Hepatic stellate cell (primary cell): ENCODE results near the gene MYO1F.
"Not testable (repeated sequence)": the region's sequence is repeated elsewhere in the genome, so short reads cannot be mapped to it uniquely, and the experiment has no call there.

ENCODE experiments used
- DNase-seq: peaks from one replicate; pipeline ENCODE4 v3.0.0; 2011; ENCODE audit warnings: low spot score

The MYO1F gene

DNA sequence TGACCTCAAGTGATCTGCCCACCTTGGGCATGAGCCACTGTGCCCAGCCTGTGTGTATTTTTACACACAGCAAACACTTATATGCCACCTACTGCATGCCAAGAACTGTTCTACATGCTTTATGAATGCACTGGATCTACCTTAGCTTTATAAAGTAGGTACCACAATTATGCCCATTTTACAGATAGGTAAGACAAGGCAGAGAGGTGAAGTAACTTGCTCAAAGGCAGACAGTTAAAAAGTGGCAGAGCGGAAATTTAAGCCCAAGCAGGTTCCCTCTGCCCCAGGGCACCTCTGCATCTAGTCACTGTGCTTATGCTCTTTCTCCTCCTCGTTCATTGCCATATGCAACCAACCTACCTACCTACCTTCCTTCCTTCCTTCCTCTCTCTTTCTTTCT, 22.8 kb upstream of the MYO1F start:
- DNase-seq: no peak

DNA sequence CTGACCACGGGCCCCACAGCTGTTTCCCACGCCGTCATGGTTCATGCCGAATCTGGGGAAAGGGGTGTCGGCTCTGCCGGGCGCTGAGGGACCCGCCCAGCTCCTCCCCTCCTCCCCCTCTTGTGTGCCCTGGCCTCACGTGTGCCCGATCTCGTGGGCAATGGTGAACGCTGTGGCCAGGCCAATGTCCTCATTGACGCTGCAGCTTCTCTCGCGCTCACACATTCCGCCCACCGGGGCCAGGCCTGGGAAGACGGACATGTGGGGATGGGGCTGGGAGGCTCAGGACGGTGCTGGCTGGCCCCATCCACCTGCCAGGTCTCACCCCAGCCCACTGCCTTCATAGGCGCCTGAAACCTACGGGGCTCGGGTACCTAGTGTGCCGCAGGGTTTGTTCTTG, 18.9 kb upstream of the MYO1F start:
- no peak for DNase-seq

DNA sequence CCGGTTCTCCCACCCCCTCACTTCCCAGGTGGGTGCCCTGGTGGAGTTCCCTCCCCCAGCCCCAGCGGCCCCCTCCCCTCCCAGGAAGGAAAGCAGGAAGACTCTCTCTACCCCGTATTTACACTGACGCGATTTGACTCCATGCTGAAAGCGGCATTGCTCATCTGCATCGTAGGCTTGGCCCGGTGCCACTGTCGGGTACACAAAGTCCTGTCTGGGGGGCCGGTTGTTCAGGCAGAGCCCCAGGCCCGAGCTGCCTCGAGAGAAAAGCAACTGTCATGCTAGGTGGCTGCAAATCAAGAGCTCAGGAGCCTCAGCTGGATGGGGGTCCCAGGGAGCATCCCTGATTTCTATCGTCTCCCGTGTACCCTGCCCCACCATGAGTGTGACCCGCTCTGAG, 18.4 kb upstream of the MYO1F start:
- DNase-seq: no peak

DNA sequence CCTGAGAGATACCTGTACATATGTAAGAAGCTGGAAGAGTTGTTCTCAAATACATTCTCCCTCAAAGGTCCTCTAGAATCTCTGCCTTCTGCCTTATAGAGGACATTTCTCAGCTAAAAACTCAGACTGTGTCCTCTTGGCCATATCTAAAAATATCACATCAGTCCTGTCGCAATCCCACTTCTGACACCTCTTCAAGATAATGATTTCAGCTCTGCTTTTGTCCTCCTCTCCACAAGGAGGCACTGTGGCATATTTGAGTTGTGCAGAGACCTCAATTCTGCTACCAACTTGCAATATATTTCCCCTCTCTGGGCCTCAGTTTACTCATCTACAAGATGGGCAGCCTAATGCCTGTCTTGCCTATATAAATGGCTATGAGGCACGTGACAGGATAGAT, 16.7 kb upstream of the MYO1F start:
- DNase-seq: no peak

DNA sequence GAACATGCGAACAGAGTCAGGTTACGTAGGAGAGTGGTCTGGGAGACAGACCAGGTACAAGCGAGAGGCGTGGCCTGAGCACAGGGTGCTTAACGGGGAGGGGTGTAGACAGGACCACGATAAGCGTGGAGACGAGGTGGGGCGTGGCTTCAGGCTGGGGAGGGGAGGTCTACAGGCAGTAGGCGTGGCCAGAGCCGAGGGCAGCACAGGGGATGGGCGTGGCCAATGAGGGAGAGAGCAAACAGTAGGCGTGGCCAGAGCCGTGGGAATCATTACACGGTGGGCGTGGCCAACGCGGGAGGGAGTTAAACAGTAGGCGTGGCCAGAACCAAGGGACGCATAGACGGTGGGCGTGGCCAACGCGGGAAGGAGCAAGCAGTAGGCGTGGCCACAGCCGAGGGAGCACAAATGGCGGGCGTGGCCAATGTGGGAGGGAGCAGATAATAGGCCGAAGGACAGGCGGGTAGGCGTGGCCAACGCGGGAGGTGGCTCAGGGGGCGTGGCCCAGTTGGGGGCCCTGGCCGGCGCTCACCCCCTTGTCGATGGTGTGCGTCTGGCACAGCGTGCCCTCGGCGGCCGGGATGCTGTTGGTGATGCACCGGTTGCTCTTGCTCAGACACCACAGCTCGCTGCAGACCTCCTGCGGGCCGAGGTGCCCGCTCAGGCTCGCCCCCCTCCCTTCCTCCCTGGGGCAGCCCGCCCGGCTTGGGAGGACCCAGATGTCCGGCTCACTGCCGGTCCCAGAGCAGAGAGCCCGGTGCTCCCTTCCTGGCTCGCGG, 15.2 kb upstream of the MYO1F start:
- peak; percentile 85 for DNase-seq

DNA sequence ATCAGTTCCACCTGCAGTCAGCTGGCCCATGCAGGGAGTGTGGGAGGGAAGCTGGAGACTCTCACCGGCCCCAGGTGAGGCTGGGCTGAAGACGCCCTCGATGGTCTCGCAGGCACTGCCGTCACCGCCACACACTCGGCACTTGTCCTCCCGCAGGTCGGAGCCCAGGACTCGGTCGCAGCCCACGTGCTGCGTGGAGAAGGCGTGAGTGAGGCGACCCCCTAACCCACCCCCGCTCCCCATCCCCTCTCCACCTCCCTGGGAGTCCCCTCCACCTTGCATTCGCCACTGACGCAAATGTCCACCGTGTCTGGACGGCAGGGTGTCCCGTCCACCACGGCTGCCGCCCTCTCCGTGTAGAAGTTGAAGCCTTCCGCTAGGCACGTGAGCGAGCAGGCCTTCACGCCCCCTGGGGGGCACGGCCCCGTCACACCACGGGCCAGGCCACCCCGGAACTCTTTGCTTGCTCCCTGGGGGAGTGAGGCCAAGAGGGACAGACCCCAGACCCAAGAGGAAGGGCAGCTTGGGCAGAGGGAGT, 12.0 kb upstream of the MYO1F start:
- no peak for DNase-seq

DNA sequence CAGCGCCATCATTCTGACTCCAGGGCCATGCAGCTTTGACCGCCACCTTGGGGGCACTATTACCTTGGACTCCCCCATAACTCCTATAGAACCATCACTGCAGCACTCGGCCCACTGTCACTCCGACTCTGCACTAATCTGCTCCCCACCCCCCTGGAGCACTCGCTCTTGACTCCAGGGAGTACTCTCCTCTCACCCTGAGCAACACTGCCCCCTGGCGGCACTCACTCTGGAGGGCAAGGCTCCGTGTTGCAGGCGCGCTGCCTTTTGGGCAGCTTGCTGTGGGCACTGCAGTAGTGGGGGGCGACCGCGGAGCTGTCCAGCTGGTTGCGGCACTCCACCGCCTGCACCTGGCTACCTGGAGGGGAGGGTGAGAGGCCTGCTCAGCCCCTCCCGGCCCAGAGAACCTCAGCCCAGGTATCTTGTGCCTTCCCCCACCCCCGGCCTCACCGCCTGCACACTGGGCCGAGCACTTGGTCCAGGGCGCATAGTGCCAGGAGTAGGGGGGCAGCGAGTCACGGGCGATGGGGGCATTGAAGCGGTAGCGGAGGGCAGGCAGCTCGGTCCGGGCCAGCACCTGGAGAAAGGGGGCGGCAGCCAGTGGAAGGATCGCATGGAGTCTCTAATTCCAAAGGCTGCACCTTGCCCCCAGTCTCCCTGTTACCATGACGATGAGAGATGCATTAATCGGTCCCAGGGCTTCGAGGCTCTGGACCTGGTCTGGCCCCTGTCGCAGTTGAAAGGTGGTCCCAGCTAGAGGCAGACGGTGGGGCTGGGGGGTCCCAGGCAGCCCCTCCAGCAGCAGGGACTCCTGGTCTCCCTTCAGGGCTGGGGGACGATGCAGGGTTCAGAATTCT, 8.9 kb upstream of the MYO1F start:
- no peak for DNase-seq

DNA sequence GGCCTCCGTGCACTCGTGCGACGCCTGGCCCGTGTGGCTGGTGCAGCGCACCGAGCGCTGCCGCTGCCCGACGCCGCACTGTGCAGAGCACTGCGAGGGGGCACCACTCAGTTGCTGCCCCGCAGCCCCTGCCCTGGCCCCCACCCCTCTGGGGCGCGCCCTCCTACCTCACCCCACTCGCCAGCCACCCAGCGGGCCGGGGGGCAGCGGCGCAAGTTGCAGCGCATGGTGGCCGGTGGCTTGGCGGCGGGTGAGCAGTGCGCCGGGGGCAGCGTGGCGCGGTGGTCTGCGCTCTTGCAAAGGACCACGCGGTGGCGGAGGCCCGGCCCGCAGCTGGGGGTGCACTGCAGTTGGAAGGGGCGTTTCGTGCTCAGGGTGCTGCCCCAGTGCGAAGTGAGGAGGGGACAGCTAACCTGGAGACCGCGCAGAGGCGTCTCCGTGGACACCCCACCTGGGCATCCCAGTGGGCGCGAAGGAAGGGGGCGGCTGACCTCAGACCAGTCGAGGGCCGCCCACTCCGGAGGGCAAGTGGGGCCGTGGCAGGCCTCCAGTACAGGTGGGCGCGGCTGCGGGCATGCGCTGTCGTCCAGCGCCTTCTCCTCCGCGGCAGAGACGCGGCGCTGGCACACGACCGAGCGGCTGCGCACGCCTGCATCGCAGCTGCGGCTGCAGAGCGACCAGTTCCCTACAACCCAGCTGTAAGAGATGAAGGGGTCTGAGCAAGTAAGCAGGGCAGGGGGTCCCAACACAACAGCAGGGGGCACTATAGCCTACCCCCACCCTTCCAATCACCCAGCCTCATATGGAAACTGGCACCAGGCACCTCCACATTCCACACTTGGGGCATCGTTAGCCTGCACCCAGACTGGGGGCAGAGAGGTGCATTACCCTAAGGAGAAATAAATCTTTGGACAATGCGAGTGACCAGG, 8.0 kb upstream of the MYO1F start:
- DNase-seq: no peak

DNA sequence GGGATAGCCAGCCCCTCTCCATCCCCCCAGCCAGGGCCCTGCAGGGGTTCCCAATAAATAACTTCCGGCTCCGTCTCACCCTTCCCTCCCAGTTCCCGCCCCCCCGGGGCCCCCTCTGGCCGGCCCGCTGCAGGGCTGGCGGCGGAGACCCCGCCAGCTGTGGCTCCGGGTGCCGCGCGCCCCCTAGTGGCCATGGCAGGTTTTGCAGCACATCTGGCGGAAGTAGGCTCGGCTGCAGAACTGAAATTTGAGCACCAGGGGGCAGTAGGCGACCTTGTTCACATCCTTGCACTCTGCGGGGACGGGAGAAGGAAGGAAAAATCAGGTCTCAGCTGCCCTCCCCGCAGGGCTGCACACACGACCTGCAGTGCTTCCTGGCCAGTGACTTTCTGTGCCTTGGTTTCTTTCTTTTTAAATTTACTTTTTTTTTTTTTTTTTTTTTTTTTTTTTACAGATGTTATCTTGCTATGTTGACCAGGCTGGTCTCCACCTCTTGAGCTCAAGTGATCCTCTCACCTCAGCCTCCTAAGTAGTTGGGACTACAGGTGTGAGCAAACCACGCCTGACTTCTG, 3.6 kb upstream of the MYO1F start:
- peak; percentile 75 for DNase-seq

DNA sequence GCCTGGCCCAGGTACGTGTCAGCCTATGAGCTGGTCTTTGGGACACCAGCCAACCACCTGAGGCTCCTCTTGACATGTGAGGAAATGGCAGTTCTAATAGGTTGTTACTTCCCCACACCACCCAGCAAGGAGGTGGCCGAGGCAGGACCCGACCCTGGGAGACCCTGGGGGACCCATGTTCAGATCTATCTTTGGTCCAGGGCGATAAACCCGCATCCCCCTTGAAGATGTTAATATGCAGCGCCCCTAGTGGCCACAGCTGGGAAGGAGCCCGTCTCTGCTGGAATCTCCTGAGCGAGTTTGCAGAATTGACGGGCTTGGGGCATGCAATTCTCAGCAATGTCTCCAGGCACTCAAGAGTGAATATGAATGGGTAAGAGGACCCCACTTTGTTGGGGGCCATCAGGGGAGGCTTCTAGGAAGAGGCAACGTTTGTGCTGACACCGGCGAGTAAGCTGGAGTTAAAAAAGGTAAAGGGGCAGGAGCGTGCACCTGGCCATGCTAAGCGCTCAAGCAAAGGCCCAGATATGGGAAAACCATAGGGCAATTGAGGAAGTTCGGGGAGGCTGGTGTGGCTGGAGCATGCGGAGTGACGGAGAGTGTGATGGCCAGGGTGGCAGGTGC, 1.5 kb upstream of the MYO1F start:
- DNase-seq: peak; percentile 86

DNA sequence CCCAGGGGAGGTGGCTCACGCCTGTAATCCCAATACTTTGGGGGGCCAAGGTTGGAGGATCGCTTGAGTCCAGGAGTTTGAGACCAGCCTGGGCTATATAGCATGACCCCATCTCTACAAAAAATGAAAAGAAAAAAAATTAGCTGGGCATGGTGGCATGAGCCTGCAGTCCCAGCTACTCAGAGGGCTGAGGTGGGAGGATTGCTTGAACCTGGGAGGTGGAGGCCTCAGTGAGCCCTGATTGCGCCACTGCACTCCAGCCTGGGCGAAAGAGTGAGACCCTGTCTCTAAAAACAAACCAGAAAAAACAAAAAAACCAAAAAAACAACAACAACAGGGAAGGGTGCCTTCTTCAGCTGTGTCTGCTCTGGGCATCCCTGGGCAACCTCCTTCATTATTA, 499 bp upstream of the MYO1F start:
- DNase-seq: no peak

DNA sequence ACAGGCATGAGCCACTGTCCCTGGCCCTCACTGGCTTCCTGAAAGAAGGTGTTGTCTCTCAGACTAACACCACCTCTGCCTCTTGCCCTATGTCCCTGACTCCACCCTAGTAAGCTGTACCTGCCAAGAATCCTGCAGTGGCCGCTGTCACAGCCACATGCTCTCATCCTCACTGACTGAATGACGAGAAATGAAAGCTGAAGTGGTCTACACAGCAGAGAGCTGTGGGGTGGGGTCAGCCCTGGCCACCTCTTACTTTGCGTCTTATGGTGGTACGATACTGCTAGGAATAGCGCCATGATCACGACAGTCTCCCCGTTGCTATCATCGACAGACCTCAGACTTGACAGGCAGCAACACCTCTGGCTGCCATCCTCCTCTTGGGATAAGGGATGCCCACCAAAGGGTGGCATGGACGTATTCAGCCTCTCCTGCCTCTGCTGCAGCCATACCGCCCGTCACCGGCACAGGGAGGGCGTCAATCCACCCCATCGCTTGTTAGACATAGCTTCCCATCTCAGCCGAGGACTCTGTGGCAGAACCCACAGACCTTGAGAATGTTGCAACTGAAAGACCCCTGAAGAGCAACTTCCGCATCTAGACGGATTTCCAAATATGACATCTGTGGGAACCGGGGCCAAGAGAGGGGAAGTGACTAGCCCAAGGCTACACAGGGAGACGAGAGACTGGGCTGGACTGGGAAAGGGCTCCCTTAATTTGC, 809 bp downstream of the MYO1F start:
- DNase-seq: no peak

DNA sequence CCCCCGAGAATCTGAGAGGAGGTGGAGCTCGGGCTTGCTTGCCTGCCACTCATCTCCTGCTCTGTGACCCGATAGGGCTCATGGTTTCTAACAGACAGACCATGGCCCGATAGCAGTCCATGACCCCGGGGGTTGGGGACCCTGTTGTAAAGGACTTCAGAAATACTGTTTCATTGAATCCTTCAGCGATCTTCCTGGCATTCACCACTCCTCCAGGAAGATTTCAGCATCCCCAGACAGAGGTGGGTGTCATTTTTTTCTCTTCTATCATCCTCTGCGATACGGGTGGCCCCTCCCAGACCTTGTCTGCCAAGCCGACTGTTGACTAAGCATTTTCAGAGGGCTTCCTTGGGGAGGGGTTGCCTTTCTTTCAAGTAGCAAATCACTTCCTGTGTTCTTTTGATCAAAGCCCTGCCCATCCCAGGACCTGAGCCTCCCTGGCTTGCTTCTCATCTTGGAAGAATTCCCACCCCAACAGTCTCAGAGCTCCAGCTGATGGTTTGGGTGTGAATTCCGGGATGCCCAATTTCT, 1.7 kb downstream of the MYO1F start:
- no peak for DNase-seq

DNA sequence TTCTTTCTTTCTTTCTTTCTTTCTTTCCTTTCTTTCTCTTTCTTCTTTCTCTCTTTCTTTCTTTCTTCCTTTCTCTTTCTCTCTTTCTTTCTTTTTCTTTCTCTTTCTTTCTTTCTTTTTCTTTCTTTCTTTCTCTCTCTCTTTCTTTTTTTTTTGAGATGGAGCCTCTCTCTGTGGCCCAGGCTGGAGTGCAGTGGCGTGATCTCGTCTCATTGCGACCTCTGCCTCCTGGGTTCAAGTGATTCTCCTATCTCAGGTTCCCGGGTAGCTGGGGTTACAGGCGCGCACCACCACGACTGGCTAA, 2.7 kb downstream of the MYO1F start:
- DNase-seq: not testable (repeated sequence)

DNA sequence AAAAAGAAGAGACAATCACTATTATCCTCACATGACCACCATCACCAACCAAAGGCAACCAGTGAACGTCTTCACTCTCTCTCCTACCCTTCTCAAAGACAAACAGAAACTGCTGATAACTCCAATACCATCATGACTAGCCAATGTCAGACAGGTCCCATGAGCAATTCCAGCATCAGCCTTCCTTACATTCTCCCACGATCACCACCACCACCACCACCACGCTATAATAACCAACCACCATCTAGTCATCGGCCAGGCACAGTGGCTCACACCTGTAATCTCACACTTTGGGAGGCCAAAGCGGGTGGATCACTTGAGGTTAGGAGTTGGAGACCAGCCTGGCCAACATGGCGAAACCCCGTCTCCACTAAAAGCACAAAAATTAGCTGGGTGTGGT, 3.9 kb downstream of the MYO1F start:
- DNase-seq: no peak

DNA sequence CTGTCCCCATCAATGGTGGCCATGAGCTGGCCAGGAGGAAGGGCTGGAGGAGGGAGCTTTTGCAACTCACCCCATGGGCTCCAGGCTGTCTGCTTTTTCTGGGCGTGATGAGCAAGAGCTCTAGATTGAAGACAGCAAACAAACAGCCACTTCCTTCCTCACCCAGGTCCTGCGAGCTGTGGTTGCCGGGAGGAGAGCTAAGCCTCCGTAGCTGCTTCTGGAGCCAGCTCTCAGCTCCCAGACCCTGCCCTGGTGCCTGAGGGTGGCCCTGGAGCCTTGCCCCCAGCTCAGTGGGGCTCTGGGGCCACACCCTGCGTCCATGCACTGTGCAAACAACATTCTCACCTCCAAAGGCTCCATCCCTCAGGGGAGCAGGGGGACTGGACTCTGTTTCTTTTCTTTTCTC, 6.2 kb downstream of the MYO1F start:
- peak; percentile 83 for DNase-seq

DNA sequence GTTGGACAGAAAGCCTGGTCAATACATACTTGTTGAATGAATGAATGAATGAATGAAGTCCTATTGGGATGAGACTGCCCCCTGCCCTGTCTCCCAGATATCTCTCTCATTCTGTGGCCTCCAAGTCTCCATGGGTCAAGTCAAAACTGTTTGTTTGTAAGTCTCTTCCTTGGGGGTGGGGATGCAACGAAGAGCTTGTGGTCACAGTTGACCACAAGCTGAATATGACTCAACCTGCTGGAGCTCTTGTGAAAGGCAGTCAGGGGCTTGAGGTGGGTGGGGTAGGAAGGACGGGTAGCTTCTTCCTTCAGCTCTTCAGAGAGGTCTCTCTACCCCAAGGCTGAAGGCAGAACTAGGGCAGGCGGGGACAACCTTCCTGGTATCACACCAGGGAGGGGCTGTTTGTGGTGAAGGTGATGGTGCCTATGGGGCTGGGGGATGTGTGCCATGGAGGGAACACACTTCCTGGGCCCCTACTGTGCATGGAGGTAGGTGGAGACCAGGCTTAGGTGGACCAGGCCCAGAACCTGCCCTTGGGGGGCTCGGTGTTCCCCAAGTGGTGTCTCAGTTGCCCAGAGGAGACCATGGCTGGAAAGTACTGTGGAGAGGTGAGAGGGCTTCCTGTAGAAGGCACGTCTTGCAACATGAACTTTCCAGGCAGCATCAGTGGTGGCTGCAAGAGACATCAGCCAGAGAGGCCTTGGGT, 8.0 kb downstream of the MYO1F start:
- DNase-seq: peak; percentile 93

DNA sequence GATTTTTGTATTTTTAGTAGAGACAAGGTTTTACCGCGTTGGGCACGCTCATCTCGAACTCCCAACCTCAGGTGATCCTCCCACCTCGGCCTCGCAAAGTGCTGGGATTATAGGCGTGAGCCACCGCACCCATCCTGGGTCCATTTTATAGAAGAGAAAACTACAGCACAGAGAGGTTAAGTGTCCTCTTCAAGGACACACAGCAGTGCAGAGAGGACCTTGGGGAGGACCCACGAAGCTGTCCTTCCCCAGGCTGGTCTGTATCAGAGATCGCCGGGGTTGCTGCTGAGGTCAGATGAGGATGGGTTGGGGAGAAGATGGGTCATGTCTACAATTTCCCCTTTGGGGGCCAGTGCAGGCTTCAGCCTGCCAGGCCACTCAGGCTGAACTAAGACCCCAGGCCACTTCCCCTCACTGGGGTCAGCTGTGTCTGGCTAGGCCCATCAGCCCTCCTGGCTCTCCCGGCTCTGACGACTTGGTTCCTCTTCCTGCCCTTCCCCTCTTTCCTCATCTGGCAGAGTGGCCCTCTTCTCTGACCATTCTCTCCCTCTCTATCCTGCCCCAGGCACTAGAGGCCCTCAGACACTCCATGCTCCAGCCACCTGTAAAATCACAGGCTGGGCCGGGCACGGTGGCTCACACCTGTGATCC, 9.6 kb downstream of the MYO1F start:
- DNase-seq: no peak

DNA sequence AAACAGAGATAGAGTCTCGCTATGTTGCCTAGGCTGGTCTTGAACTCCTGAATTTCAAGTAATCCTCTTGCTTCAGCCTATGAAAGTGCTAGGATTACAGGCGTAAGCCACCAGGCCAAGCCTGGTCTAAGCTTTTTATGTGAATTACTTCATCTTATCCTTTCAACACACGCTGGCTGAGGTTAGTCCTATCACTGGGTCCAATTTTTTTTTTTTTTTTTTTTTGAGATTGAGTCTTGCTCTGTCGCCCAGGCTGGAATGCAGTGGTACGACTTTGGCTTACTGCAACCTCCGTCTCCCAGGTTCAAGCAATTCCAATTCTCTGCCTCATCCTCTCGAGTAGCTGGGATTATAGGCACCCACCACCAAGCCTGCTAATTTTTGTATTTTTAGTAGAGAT, 10.4 kb downstream of the MYO1F start:
- DNase-seq: no peak
